Neural crest cell (in vitro differentiated cells): Measurements from ENCODE around the gene BCL11B. TPM values are rescaled to one million over a fixed set of nuclear protein-coding genes. Genes with fewer than 3 reads are reported as not detected.

ENCODE experiments used
- DNase-seq: peaks from one replicate; pipeline ENCODE4 v3.0.0; 2021; ENCODE audit warnings: low read depth, mixed read lengths, low spot score
- H3K27ac Mint-ChIP-seq: one replicate; pipeline ENCODE4 v1.8.0; 2021; ENCODE audit warnings: mild to moderate bottlenecking, mixed read lengths; ENCODE audit not compliant: unreplicated experiment
- H3K27me3 Mint-ChIP-seq: 2 replicates; pipeline ENCODE4 v1.8.0; 2021; ENCODE audit warnings: low read depth, mild to moderate bottlenecking, mixed read lengths
- H3K36me3 Mint-ChIP-seq: 2 replicates; pipeline ENCODE4 v1.8.0; 2021; ENCODE audit warnings: low read depth, mild to moderate bottlenecking, mixed read lengths
- H3K4me1 Mint-ChIP-seq: 2 replicates; pipeline ENCODE4 v1.8.0; 2021; ENCODE audit warnings: mixed read lengths
- H3K4me3 Mint-ChIP-seq: one replicate; pipeline ENCODE4 v1.8.0; 2021; ENCODE audit warnings: mild to moderate bottlenecking, mixed read lengths
- H3K9me3 Mint-ChIP-seq: 2 replicates; pipeline ENCODE4 v1.8.0; 2021; ENCODE audit warnings: mixed read lengths
- total RNA-seq: library from RNA; stranded (reverse); gene quantifications from 2 replicates; pipeline ENCODE4 v1.2.1, GENCODE V29; 2021
- TF ChIP-seq, protein P1 (sequence below): fragments of 200-600 bp; sonication (generic); conservative IDR thresholded peaks from 2 replicates; pipeline ENCODE4 v1.5.0; 2021; ENCODE audit warnings: antibody characterized with exemption, mild to moderate bottlenecking

The BCL11B gene
- total RNA-seq, 1 donor from 2014 or later: 0.28 TPM

DNA sequence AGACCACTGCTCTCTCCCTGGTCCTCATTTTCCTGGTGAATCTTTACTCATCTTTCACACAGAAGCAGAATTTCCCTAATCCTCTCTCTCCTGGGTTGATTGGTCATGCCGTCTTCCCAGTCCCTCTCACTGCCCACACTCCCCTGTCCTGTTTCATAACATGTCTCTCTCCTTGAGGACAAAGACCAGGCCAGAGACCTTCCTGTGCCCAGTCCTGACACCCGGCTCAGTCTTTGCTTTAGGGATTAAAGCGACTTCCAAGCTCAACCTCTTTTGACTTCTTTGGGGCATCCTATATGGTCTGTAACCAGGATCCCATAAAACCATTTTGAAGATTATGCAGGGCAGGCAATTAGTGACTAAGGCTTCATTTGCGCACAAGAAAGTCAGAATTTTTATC, 105.5 kb downstream of the BCL11B start:
- DNase-seq: no peak
- Mint-ChIP-seq H3K27me3 (no peaks in the 10 kb centered on the region), H3K4me3 (no peak overlapping the region), H3K4me1 (peaks cover 8% of the 10 kb centered on the region), H3K9me3 (no peaks in the 10 kb centered on the region), H3K27ac (no peak overlapping the region), H3K36me3 (no peaks in the 10 kb centered on the region)
- TF ChIP-seq, protein P1, sequence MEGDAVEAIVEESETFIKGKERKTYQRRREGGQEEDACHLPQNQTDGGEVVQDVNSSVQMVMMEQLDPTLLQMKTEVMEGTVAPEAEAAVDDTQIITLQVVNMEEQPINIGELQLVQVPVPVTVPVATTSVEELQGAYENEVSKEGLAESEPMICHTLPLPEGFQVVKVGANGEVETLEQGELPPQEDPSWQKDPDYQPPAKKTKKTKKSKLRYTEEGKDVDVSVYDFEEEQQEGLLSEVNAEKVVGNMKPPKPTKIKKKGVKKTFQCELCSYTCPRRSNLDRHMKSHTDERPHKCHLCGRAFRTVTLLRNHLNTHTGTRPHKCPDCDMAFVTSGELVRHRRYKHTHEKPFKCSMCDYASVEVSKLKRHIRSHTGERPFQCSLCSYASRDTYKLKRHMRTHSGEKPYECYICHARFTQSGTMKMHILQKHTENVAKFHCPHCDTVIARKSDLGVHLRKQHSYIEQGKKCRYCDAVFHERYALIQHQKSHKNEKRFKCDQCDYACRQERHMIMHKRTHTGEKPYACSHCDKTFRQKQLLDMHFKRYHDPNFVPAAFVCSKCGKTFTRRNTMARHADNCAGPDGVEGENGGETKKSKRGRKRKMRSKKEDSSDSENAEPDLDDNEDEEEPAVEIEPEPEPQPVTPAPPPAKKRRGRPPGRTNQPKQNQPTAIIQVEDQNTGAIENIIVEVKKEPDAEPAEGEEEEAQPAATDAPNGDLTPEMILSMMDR: no peak

DNA sequence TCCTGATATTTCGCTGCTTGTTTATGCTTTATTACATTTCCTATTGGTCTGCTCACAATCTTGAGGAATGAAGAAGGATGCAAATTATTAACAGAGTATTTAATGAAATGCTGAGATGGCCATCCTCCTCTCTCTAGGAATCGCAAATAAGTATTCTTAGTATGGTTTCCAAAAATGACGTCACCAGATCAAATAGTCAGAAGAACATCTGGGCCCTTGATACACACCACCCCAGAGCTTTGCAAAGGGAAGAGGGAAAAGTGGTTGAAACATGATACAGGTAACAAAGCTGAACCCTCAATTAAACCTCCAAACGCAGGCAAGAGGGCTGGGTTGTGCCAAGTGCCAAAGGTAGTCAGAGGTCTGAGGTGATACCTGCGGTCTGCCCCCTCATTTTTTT, 107.3 kb downstream of the BCL11B start:
- TF ChIP-seq, protein P1: no peak
- Mint-ChIP-seq H3K4me1 (peaks cover 4% of the 10 kb centered on the region), H3K27me3 (no peaks in the 10 kb centered on the region), H3K4me3 (no peak overlapping the region), H3K9me3 (no peaks in the 10 kb centered on the region), H3K27ac (no peak overlapping the region), H3K36me3 (no peaks in the 10 kb centered on the region)
- DNase-seq: no peak

DNA sequence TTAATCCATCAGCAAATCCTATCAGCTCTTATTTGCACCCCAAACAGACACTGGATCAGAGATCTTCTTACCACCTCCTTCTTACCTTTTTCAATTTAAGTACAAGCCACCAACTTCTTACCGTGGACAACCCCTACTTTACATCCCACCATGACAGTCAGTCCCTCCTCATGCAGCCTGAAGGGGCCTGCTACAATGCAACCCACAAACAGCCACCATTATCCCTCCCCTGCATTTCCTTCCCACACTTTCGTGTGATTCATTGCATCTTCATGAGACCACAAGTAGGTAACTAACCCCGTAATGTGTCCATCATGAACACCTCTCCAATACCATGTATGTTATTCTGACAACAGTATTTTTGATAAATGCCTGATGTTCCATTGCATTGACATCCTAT, 108.6 kb downstream of the BCL11B start:
- no peak overlapping the region for H3K4me3 Mint-ChIP-seq
- no peaks in the 10 kb centered on the region for H3K9me3 Mint-ChIP-seq
- no peaks in the 10 kb centered on the region for H3K36me3 Mint-ChIP-seq
- H3K4me1 Mint-ChIP-seq: no peaks in the 10 kb centered on the region
- no peak overlapping the region for H3K27ac Mint-ChIP-seq
- TF ChIP-seq, protein P1: no peak
- DNase-seq: no peak
- H3K27me3 Mint-ChIP-seq: no peaks in the 10 kb centered on the region

DNA sequence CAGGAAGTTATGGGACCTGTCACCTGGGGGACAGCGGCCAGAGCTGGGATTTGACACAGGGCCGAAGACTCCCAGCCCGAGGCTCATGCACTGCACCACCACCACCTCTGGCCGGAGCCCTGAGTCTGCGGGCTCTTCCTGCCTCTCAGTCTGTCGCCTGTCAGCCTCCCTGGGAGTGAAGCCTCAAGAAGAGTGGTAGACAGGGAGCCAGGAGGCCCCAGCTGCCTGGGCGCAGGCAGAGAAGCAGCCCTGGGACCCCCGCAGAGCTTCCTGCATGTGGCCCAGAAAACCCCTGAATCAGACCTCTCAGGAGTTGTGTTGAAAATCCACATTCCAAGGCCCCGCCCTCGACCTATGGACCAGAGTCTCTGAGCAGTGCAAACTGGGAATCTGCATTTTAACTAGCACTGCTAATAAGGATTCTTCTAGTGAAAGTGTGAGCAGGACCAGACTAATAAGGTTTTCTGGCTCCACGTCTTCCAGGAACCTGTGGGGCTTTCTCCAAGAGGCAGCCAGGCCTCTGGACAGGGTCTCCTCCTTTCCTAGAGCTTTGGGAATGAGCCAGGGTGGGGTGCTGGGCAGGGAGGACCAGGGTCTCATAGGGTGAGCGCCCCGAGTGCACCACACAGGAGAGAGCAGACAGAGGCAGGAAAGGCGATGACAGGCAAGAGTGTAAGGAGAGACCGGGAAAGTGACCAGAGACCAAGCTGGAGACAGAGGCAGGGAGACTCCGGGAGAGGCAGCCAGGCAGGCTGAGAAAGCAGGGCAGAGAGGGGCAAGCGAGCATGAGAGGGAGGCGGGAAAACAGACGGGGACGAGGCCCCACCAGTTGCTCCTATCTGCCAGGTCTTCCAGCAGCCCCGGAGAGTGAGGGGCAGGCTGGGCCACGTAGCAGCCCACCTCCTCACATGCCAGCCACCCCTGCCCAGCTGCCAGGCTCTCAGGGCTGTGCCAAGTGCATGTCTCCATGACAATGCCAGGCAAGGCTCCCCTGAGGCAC, 112.4 kb downstream of the BCL11B start:
- no peak for DNase-seq

DNA sequence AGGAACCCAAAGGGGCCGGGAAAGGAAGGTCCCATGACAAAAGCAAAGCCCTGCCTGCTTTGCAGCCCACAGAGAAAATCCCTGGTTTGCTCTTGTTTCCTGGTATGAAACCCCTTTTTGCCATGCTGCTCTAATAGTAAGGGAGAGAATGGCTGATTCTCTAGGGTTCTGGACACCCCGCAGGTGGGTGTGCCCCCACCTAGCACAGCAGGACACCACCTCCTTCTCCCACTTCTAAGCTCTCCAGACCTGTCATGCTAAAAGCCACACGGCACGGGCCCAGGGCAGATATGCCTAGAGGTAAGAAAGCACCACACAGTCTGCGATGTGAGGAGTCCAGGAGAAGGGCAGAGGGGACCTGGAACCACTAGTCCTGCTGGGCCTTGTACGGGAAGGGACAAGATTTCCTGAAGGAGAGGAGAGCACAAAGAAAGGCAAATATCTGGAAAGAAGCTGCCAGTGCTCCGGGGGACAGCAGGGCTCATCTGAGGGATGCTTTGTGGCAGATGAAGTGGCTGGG, 113.3 kb downstream of the BCL11B start:
- Mint-ChIP-seq H3K27me3 (no peaks in the 10 kb centered on the region), H3K27ac (no peak overlapping the region), H3K36me3 (no peaks in the 10 kb centered on the region), H3K4me1 (no peaks in the 10 kb centered on the region), H3K4me3 (no peak overlapping the region), H3K9me3 (no peaks in the 10 kb centered on the region)
- DNase-seq: no peak
- TF ChIP-seq, protein P1: no peak

More for the DNA sequence above, 112.4 kb downstream of the BCL11B start:
- Mint-ChIP-seq H3K9me3 (no peaks in the 10 kb centered on the region), H3K36me3 (no peaks in the 10 kb centered on the region), H3K27ac (peak overlapping the region; percentile 57), H3K4me1 (no peaks in the 10 kb centered on the region), H3K4me3 (no peak overlapping the region), H3K27me3 (no peaks in the 10 kb centered on the region)
- TF ChIP-seq, protein P1: no peak
